ENCODE data around the gene HERPUD2.

Gene HERPUD2

GRCh38 chr7:35694784-35695472 is at the start of gene HERPUD2:
TSS of gene HERPUD2 (minus strand) at chr7:35695135. CDS start at chr7:35694330, 805 bp downstream.
- peak; percentile 88 for DNase-seq

GRCh38 chr7:35738889-35739288 is 44.0 kb upstream of the HERPUD2 start:
- DNase-seq: no peak

- DNase-seq: no peak
Observed at GRCh38 chr7:35736725-35737124, 41.8 kb upstream of the HERPUD2 start.

GRCh38 chr7:35735396-35735795 is 40.5 kb upstream of the HERPUD2 start:
- no peak for DNase-seq

- DNase-seq: no peak
Observed at GRCh38 chr7:35734001-35734483, 39.1 kb upstream of the HERPUD2 start.

GRCh38 chr7:35731349-35731748 is 36.4 kb upstream of the HERPUD2 start:
- no peak for DNase-seq

- DNase-seq: no peak
Observed at GRCh38 chr7:35729061-35729783, 34.3 kb upstream of the HERPUD2 start.

GRCh38 chr7:35728412-35729060 is 33.6 kb upstream of the HERPUD2 start:
- no peak for DNase-seq

- no peak for DNase-seq
Observed at GRCh38 chr7:35727571-35727970, 32.6 kb upstream of the HERPUD2 start.

GRCh38 chr7:35726654-35727053 is 31.7 kb upstream of the HERPUD2 start:
- no peak for DNase-seq

- no peak for DNase-seq
Observed at GRCh38 chr7:35725280-35725680, 30.3 kb upstream of the HERPUD2 start.

GRCh38 chr7:35723011-35723410 is 28.1 kb upstream of the HERPUD2 start:
- DNase-seq: no peak

GRCh38 chr7:35722054-35722849 is 27.3 kb upstream of the HERPUD2 start:
- no peak for DNase-seq

- no peak for DNase-seq
Observed at GRCh38 chr7:35721288-35721687, 26.4 kb upstream of the HERPUD2 start.

- DNase-seq: no peak
Observed at GRCh38 chr7:35720849-35721248, 25.9 kb upstream of the HERPUD2 start.

GRCh38 chr7:35720032-35720431 is 25.1 kb upstream of the HERPUD2 start:
- no peak for DNase-seq

- no peak for DNase-seq
Observed at GRCh38 chr7:35718047-35718446, 23.1 kb upstream of the HERPUD2 start.

GRCh38 chr7:35717516-35717915 is 22.6 kb upstream of the HERPUD2 start:
- DNase-seq: no peak

- DNase-seq: no peak
Observed at GRCh38 chr7:35717013-35717412, 22.1 kb upstream of the HERPUD2 start.

GRCh38 chr7:35716038-35716803 is 21.3 kb upstream of the HERPUD2 start:
- DNase-seq: no peak

- DNase-seq: no peak
Observed at GRCh38 chr7:35714862-35715261, 19.9 kb upstream of the HERPUD2 start.

- no peak for DNase-seq
Observed at GRCh38 chr7:35714407-35714806, 19.5 kb upstream of the HERPUD2 start.

Data from NCI-H510A treated with DMSO at 0.1 percent for 48 hours (cell line).